ENCODE data around the gene MS4A6A. TPM values are rescaled to one million over a fixed set of nuclear protein-coding genes. Genes with fewer than 3 reads are reported as not detected.
A peak's percentile ranks its signal among the peaks of the same experiment; 100 is the strongest.

MS4A6A gene
- total and polyA plus RNA-seq, 2 experiments from 2014 or later: not detected

DNA sequence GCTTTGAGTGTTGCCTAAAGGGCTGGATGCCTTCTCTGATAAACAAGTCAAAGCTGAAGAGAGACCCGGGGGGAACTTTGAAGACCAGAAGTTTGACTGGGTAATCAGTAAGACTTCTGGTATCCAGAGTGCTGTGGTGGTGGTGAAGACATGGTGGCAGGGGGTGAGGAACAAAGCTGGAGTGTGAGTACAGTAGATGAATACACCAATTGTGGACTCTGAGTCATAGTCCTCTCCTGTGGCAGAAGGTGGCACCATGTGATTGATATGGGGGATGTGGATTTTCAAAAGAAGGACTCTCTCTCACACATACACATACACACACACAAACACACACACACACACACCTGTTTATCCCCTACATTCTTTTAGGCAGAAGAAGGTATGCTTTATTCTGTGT is 12.3 kb downstream of the MS4A6A start:
- Histone ChIP-seq H4K20me1 (ENCODE audit: insufficient read depth) (no peaks in the 10 kb centered on the region), H3K27ac (no peak overlapping the region), H2AFZ (no peak overlapping the region), H3K9me3 (ENCODE audit: low read depth) (no peaks in the 10 kb centered on the region), H3K79me2 (ENCODE audit: insufficient read depth) (no peaks in the 10 kb centered on the region), H3K4me3 (no peak overlapping the region), H3K36me3 (ENCODE audit: low read depth) (no peaks in the 10 kb centered on the region), H3K27me3 (replicated peaks; ENCODE audit: insufficient read depth) (no peaks in the 10 kb centered on the region), H3K9ac (no peak overlapping the region), H3K4me1 (ENCODE audit: insufficient read depth) (no peaks in the 10 kb centered on the region), H3F3A (ENCODE audit: insufficient read depth) (no peaks in the 10 kb centered on the region), H3K9me2 (ENCODE audit: insufficient read depth) (no peaks in the 10 kb centered on the region), H3K4me2 (ENCODE audit: unreplicated experiment) (no peak overlapping the region)
- 33 to 40% methylated on average over 1 of the region's 1 CpG for WGBS, 2 experiments (ENCODE audit: low coverage in 1 of 2, low lambda C conversion rate in 2 of 2, missing lambda C conversion rate in 2 of 2)
- no peak for TF ChIP-seq EZH2phosphoT487 (IDR thresholded peaks at IDR 0.05; ENCODE audit: insufficient read depth, low read depth)
- in situ Hi-C loops (cut with MboI): no loop called here
- no peak for DNase-seq

- Histone ChIP-seq H3K79me2 (ENCODE audit: insufficient read depth) (no peaks in the 10 kb centered on the region), H3K9ac (no peak overlapping the region), H3K4me1 (ENCODE audit: insufficient read depth) (no peaks in the 10 kb centered on the region), H3F3A (ENCODE audit: insufficient read depth) (no peaks in the 10 kb centered on the region), H3K27me3 (replicated peaks; ENCODE audit: insufficient read depth) (no peaks in the 10 kb centered on the region), H2AFZ (no peak overlapping the region), H3K9me2 (ENCODE audit: insufficient read depth) (no peaks in the 10 kb centered on the region), H3K4me2 (ENCODE audit: unreplicated experiment) (no peak overlapping the region), H3K27ac (no peak overlapping the region), H3K36me3 (ENCODE audit: low read depth) (no peaks in the 10 kb centered on the region), H3K9me3 (ENCODE audit: low read depth) (no peaks in the 10 kb centered on the region), H3K4me3 (no peak overlapping the region), H4K20me1 (ENCODE audit: insufficient read depth) (no peaks in the 10 kb centered on the region)
- no peak for TF ChIP-seq EZH2 (IDR thresholded peaks at IDR 0.05; ENCODE audit: insufficient read depth, poor library complexity, severe bottlenecking)
- TF ChIP-seq EZH2phosphoT487 (IDR thresholded peaks at IDR 0.05; ENCODE audit: insufficient read depth, low read depth): no peak
- in situ Hi-C loops (cut with MboI): no loop called here
- peak; percentile 22 for DNase-seq
- WGBS, 2 experiments (ENCODE audit: low coverage in 1 of 2, low lambda C conversion rate in 2 of 2, missing lambda C conversion rate in 2 of 2): 53 to 60% methylated on average over 6 of the region's 6 CpGs
Measured at GRCh38 chr11:60169264-60169915, 13.5 kb downstream of the MS4A6A start.

- WGBS, 2 experiments (ENCODE audit: low coverage in 1 of 2, low lambda C conversion rate in 2 of 2, missing lambda C conversion rate in 2 of 2): 41 to 43% methylated on average over 6 of the region's 6 CpGs
Measured at GRCh38 chr11:60168306-60168705, 14.6 kb downstream of the MS4A6A start.

GRCh38 chr11:60165951-60166350 is 16.9 kb downstream of the MS4A6A start:
- Histone ChIP-seq H3F3A (ENCODE audit: insufficient read depth) (no peaks in the 10 kb centered on the region), H3K36me3 (ENCODE audit: low read depth) (no peaks in the 10 kb centered on the region), H4K20me1 (ENCODE audit: insufficient read depth) (no peaks in the 10 kb centered on the region), H3K9ac (no peak overlapping the region), H3K4me2 (ENCODE audit: unreplicated experiment) (no peak overlapping the region), H3K79me2 (ENCODE audit: insufficient read depth) (no peaks in the 10 kb centered on the region), H3K4me3 (no peak overlapping the region), H3K9me3 (ENCODE audit: low read depth) (no peaks in the 10 kb centered on the region), H3K9me2 (ENCODE audit: insufficient read depth) (no peaks in the 10 kb centered on the region), H3K27ac (no peak overlapping the region), H3K27me3 (replicated peaks; ENCODE audit: insufficient read depth) (no peaks in the 10 kb centered on the region), H2AFZ (no peak overlapping the region), H3K4me1 (ENCODE audit: insufficient read depth) (no peaks in the 10 kb centered on the region)
- in situ Hi-C loops (cut with MboI): no loop called here
- TF ChIP-seq EZH2 (IDR thresholded peaks at IDR 0.05; ENCODE audit: insufficient read depth, poor library complexity, severe bottlenecking): no peak
- no peak for TF ChIP-seq EZH2phosphoT487 (IDR thresholded peaks at IDR 0.05; ENCODE audit: insufficient read depth, low read depth)
- DNase-seq: no peak

More at GRCh38 chr11:60168306-60168705, 14.6 kb downstream of the MS4A6A start:
- H2AFZ ChIP-seq: no peak overlapping the region
- no peak overlapping the region for H3K4me3 ChIP-seq
- no peak overlapping the region for H3K4me2 ChIP-seq (ENCODE audit: unreplicated experiment)
- no peaks in the 10 kb centered on the region for H3F3A ChIP-seq (ENCODE audit: insufficient read depth)
- H3K79me2 ChIP-seq (ENCODE audit: insufficient read depth): no peaks in the 10 kb centered on the region
- H3K4me1 ChIP-seq (ENCODE audit: insufficient read depth): no peaks in the 10 kb centered on the region
- no peaks in the 10 kb centered on the region for H3K27me3 ChIP-seq (replicated peaks; ENCODE audit: insufficient read depth)
- no peak overlapping the region for H3K9ac ChIP-seq
- H3K9me2 ChIP-seq (ENCODE audit: insufficient read depth): no peaks in the 10 kb centered on the region
- no peak overlapping the region for H3K27ac ChIP-seq
- H3K36me3 ChIP-seq (ENCODE audit: low read depth): no peaks in the 10 kb centered on the region
- H4K20me1 ChIP-seq (ENCODE audit: insufficient read depth): no peaks in the 10 kb centered on the region
- in situ Hi-C loops (cut with MboI): no loop called here
- no peaks in the 10 kb centered on the region for H3K9me3 ChIP-seq (ENCODE audit: low read depth)
- TF ChIP-seq EZH2 (IDR thresholded peaks at IDR 0.05; ENCODE audit: insufficient read depth, poor library complexity, severe bottlenecking): no peak
- TF ChIP-seq EZH2phosphoT487 (IDR thresholded peaks at IDR 0.05; ENCODE audit: insufficient read depth, low read depth): no peak
- no peak for DNase-seq

GRCh38 chr11:60165538-60165937 is 17.3 kb downstream of the MS4A6A start:
- Histone ChIP-seq H3K79me2 (ENCODE audit: insufficient read depth) (no peaks in the 10 kb centered on the region), H3K9me2 (ENCODE audit: insufficient read depth) (no peaks in the 10 kb centered on the region), H3K36me3 (ENCODE audit: low read depth) (no peaks in the 10 kb centered on the region), H3K27me3 (replicated peaks; ENCODE audit: insufficient read depth) (no peaks in the 10 kb centered on the region), H3K4me1 (ENCODE audit: insufficient read depth) (no peaks in the 10 kb centered on the region), H3F3A (ENCODE audit: insufficient read depth) (no peaks in the 10 kb centered on the region), H3K27ac (no peak overlapping the region), H3K9ac (no peak overlapping the region), H3K9me3 (ENCODE audit: low read depth) (no peaks in the 10 kb centered on the region), H4K20me1 (ENCODE audit: insufficient read depth) (no peaks in the 10 kb centered on the region), H3K4me3 (no peak overlapping the region), H3K4me2 (ENCODE audit: unreplicated experiment) (no peak overlapping the region), H2AFZ (no peak overlapping the region)
- no peak for DNase-seq
- WGBS, 2 experiments (ENCODE audit: low coverage in 1 of 2, low lambda C conversion rate in 2 of 2, missing lambda C conversion rate in 2 of 2): 21 to 29% methylated on average over 2 of the region's 2 CpGs
- TF ChIP-seq EZH2 (IDR thresholded peaks at IDR 0.05; ENCODE audit: insufficient read depth, poor library complexity, severe bottlenecking) (no peak), EZH2phosphoT487 (IDR thresholded peaks at IDR 0.05; ENCODE audit: insufficient read depth, low read depth) (no peak)
- in situ Hi-C loops (cut with MboI): no loop called here

All from GM23248 (cell line).